Activated CD4-positive, alpha-beta memory T cell treated with anti-CD3 and anti-CD28 coated beads, Interleukin-2, amount 10 ng/mL, durations not matched to agents 7 days and 5 days (primary cell): ENCODE measurements around the gene CCDC50. TPM values are rescaled to one million over a fixed set of nuclear protein-coding genes. Genes with fewer than 3 reads are reported as not detected.

Experiments used
- CTCF ChIA-PET: fragments of 350-600 bp; sonication (Branson Sonifier 250); formaldehyde crosslinking; loops from one replicate; lab custom pipeline; 2021; ENCODE audit warnings: antibody characterized with exemption, inconsistent platforms; lab: Charles Lee
- POLR2A ChIA-PET: fragments of 350-600 bp; sonication (Branson Sonifier 250); formaldehyde crosslinking; loops from one replicate; lab custom pipeline; 2021; ENCODE audit warnings: antibody characterized with exemption; lab: Charles Lee
- DNase-seq: peaks from one replicate; pipeline ENCODE4 v3.0.0-alpha.2; 2020
- H3K27ac Mint-ChIP-seq: one replicate; pipeline ENCODE4 v1.8.0; 2021; ENCODE audit warnings: mild to moderate bottlenecking, mixed read lengths
- H3K27me3 Mint-ChIP-seq: one replicate; pipeline ENCODE4 v1.8.0; 2021; ENCODE audit warnings: mixed read lengths
- H3K36me3 Mint-ChIP-seq: one replicate; pipeline ENCODE4 v1.8.0; 2021; ENCODE audit warnings: low read depth, mixed read lengths
- H3K4me1 Mint-ChIP-seq: one replicate; pipeline ENCODE4 v1.8.0; 2021; ENCODE audit warnings: mixed read lengths
- H3K4me3 Mint-ChIP-seq: one replicate; pipeline ENCODE4 v1.8.0; 2021; ENCODE audit warnings: mild to moderate bottlenecking, mixed read lengths
- H3K9me3 Mint-ChIP-seq: one replicate; pipeline ENCODE4 v1.8.0; 2021; ENCODE audit warnings: mixed read lengths
- total RNA-seq, 2 experiments: library from RNA; stranded (reverse); gene quantifications; one replicate each; pipeline ENCODE4 v1.2.3, GENCODE V29; 2021

Gene CCDC50, protein sequence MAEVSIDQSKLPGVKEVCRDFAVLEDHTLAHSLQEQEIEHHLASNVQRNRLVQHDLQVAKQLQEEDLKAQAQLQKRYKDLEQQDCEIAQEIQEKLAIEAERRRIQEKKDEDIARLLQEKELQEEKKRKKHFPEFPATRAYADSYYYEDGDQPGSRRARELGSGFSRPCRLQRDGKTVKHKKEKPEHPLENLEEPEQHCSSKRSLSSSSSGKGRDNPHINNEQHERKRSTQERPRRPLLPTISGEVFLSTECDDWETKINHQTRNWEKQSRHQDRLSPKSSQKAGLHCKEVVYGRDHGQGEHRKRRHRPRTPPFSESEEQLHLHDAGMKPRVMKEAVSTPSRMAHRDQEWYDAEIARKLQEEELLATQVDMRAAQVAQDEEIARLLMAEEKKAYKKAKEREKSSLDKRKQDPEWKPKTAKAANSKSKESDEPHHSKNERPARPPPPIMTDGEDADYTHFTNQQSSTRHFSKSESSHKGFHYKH
- 10 to 100 TPM; 15.5 to 17.0 TPM for total RNA-seq

GRCh38 chr3:191328962-191329653, at the start of gene CCDC50:
CCDC50 (plus strand) TSS chr3:191329394; CDS start chr3:191329675, 281 bp downstream.
- peak within 1 kb of the TSS; percentile 72 for H3K4me3 Mint-ChIP-seq
- peaks cover 15% of the 10 kb centered on the region for H3K27me3 Mint-ChIP-seq
- ChIA-PET POLR2A (interaction anchor here (0.9 to 1.2 kb wide), 3 partner anchors 29 to 49 kb away, joined by 3 read pairs; no protein-coding TSS in a partner anchor), CTCF (interaction anchor here (1.0 kb wide), 1 partner anchor 39 kb away, joined by 3 read pairs; no protein-coding TSS in a partner anchor)
- H3K27ac Mint-ChIP-seq: peak within 1 kb of the TSS; percentile 54
- DNase-seq: peak; percentile 58
- peaks cover 21% of the 10 kb centered on the region for H3K4me1 Mint-ChIP-seq
- H3K9me3 Mint-ChIP-seq: no peaks in the 10 kb centered on the region
- H3K36me3 Mint-ChIP-seq: no peaks in the 10 kb centered on the region

DNA sequence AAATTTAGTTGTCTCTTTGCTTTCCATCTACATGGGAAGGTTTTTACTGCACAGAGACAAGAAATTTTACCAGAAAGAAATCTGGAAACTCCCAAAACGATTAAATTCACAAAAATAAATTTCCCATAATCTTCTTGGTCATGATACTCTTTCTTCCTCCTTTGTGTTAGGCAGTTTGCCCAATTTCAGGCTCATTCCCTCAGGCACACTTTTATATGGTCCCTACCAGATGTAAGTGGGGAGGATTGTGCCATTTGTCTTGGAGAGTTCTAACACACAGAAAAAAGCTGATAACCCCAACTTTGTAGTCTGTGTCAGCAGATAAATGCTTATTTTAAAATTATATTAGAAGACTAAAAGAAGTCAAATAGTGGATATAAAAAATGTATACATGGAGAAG, 49.1 kb upstream of the CCDC50 start:
- no peak for DNase-seq
- H3K4me3 Mint-ChIP-seq: no peak overlapping the region
- H3K4me1 Mint-ChIP-seq: no peaks in the 10 kb centered on the region
- no peaks in the 10 kb centered on the region for H3K36me3 Mint-ChIP-seq
- no peak overlapping the region for H3K27ac Mint-ChIP-seq
- H3K9me3 Mint-ChIP-seq: no peaks in the 10 kb centered on the region
- CTCF ChIA-PET: no interaction called here
- POLR2A ChIA-PET: no interaction called here
- H3K27me3 Mint-ChIP-seq: no peaks in the 10 kb centered on the region

DNA sequence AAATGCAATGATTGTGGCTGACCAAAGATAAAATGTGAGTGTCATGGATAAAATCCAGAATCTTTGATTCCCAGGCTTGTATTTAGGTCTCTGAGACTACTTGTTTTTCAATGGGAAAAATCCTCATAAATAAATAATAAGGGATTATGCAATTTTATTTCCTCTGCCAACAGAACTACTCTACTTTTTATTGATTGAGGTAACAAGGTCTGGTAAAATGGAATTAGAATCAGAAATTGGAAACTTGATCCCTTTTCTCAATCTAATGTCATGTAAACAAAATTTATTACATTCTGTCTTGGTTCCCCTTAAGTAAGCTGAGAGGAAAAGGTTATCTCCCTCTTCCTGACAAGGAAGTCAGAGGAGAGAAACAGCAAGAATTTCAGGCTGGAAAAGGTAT, 48.3 kb upstream of the CCDC50 start:
- H3K27ac Mint-ChIP-seq: no peak overlapping the region
- no peaks in the 10 kb centered on the region for H3K36me3 Mint-ChIP-seq
- H3K9me3 Mint-ChIP-seq: no peaks in the 10 kb centered on the region
- ChIA-PET CTCF (no interaction called here), POLR2A (no interaction called here)
- no peaks in the 10 kb centered on the region for H3K4me1 Mint-ChIP-seq
- DNase-seq: no peak
- no peaks in the 10 kb centered on the region for H3K27me3 Mint-ChIP-seq
- H3K4me3 Mint-ChIP-seq: no peak overlapping the region

DNA sequence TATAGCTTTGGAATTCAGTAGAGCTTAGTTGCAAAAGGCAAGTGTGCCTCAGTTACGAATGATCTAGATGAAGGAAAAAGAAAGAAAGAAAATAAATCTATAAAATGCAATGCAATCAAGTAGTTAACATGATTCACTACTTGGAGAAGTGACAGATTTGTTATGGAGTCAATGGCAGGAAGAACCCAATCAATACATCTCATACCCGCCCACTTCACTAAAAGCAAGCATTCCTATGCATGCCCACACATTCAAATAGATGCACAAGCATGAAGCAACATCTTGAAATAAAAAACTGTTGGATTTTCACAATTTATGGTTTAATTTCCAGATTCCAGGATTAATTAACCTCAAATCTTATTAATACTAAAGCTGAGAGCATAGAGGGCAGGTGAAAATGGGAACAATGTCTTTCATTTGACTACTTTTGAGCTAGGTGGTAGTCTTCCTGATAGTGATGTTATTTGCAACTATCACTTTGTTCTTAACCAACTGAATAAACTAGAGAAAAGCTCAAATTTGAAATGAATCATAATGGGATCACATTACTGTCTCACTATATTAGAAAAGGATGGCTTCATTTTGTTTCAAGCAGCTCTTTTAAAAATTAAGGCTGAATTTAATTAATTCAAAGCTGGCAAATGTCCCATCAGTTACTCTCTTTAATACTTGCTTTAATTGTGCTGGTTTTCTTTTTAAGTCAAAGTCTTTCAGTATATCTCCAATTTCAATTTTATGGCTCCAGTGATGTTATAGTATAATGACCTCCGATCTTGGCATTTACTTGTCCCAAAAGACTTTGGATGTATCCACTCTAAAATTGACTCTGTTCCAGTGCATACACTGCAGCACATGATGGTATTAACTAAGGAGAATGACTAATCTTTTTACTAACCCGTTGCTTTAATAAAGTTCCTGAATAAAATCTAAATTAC, 46.7 kb upstream of the CCDC50 start:
- CTCF ChIA-PET: no interaction called here
- H3K4me3 Mint-ChIP-seq: no peak overlapping the region
- H3K9me3 Mint-ChIP-seq: no peaks in the 10 kb centered on the region
- H3K27ac Mint-ChIP-seq: no peak overlapping the region
- POLR2A ChIA-PET: no interaction called here
- DNase-seq: no peak
- no peaks in the 10 kb centered on the region for H3K27me3 Mint-ChIP-seq
- H3K36me3 Mint-ChIP-seq: no peaks in the 10 kb centered on the region
- H3K4me1 Mint-ChIP-seq: no peaks in the 10 kb centered on the region

GRCh38 chr3:191283400-191283799, 45.8 kb upstream of the CCDC50 start:
- Mint-ChIP-seq H3K36me3 (no peaks in the 10 kb centered on the region), H3K27me3 (no peaks in the 10 kb centered on the region), H3K4me1 (no peaks in the 10 kb centered on the region), H3K27ac (no peak overlapping the region), H3K4me3 (no peak overlapping the region), H3K9me3 (no peaks in the 10 kb centered on the region)
- DNase-seq: no peak
- ChIA-PET CTCF (no interaction called here), POLR2A (no interaction called here)

- Mint-ChIP-seq H3K4me1 (peaks cover 3% of the 10 kb centered on the region), H3K27ac (no peak overlapping the region), H3K4me3 (peak overlapping the region; percentile 9), H3K36me3 (no peaks in the 10 kb centered on the region), H3K27me3 (no peaks in the 10 kb centered on the region), H3K9me3 (no peaks in the 10 kb centered on the region)
- ChIA-PET POLR2A (interaction anchor here (0.6 kb wide), 1 partner anchor 40 kb away, joined by 3 read pairs; the partner anchor contains the start of gene UTS2B), CTCF (interaction anchor here (1.0 kb wide), 1 partner anchor 38 kb away, joined by 3 read pairs; no protein-coding TSS in a partner anchor)
- no peak for DNase-seq
Observed at GRCh38 chr3:191290311-191291025, 38.7 kb upstream of the CCDC50 start.

DNA sequence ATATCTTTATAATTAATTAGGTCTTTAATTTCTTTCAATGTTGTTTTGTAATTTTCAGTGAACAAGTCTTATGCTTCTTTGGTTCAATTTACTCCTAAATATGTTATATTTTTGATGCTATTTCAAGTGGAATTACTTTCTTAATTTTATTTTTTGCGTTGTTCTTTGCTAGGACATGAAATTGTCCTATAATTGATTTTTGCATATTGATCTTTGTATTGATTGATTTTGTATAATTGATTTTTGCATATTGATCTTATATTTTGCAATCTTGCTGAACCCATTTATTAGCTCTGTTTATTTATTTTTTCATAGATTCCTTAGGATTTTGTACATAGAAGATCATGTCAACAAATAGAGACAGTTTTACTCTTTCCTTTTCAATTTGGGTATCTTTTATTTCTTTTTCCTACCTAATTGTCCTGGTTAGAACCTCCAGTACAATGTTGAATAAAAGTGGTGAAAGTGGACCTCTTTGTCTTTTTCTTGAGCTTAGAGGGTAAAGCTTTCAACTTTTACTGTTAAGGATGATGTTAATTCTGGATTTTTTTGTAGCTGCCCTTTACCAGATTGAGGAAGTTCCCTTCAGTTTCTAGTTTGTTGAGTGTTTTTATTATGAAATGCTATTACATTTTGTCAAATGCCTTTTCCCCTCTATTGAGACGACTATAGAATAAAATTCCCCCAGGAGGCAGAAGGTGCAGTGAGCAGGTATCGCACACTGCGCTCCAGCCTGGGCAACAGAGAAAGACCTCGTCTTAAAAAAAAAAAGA, 36.8 kb upstream of the CCDC50 start:
- Mint-ChIP-seq H3K36me3 (no peaks in the 10 kb centered on the region), H3K27me3 (no peaks in the 10 kb centered on the region), H3K27ac (no peak overlapping the region), H3K4me3 (no peak overlapping the region), H3K9me3 (no peaks in the 10 kb centered on the region), H3K4me1 (peaks cover 3% of the 10 kb centered on the region)
- POLR2A ChIA-PET: interaction anchor here (1.1 kb wide), 1 partner anchor 37 kb away, joined by 3 read pairs; the partner anchor contains the start of gene CCDC50
- no peak for DNase-seq
- CTCF ChIA-PET: no interaction called here

- Mint-ChIP-seq H3K4me3 (no peak overlapping the region), H3K9me3 (no peaks in the 10 kb centered on the region), H3K27me3 (no peaks in the 10 kb centered on the region), H3K27ac (no peak overlapping the region), H3K36me3 (no peaks in the 10 kb centered on the region), H3K4me1 (peaks cover 3% of the 10 kb centered on the region)
- no peak for DNase-seq
- ChIA-PET POLR2A (no interaction called here), CTCF (no interaction called here)
Observed at GRCh38 chr3:191294291-191294690, 34.9 kb upstream of the CCDC50 start.

GRCh38 chr3:191296041-191296541, 33.1 kb upstream of the CCDC50 start:
- no peaks in the 10 kb centered on the region for H3K36me3 Mint-ChIP-seq

DNA sequence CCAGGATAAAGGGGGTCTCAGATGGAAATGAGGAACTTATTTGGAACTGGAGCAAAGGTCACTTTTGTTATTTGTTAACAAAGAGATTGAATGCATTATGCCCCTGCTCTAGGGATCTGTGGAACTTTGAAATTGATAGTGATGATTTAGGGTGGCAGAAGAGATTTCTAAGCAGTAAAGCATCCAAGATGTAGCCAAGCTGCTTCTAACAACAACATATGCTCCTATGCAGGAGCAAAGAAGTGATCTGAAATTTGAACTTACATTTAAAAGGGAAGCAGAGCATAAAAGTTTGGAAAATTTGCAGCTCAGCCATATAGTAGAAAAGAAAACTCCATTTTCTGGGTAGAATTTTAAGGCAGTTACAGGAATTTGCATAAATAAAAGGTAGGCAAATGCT, 30.3 kb upstream of the CCDC50 start:
- ChIA-PET CTCF (no interaction called here), POLR2A (no interaction called here)
- Mint-ChIP-seq H3K4me3 (no peak overlapping the region), H3K27ac (no peak overlapping the region), H3K4me1 (no peaks in the 10 kb centered on the region), H3K9me3 (no peaks in the 10 kb centered on the region), H3K27me3 (no peaks in the 10 kb centered on the region), H3K36me3 (no peaks in the 10 kb centered on the region)
- no peak for DNase-seq

More at GRCh38 chr3:191296041-191296541, 33.1 kb upstream of the CCDC50 start:
- Mint-ChIP-seq H3K4me3 (no peak overlapping the region), H3K27ac (no peak overlapping the region), H3K4me1 (no peaks in the 10 kb centered on the region), H3K27me3 (no peaks in the 10 kb centered on the region), H3K9me3 (no peaks in the 10 kb centered on the region)
- ChIA-PET CTCF (no interaction called here), POLR2A (no interaction called here)
- DNase-seq: no peak

GRCh38 chr3:191300422-191300821, 28.8 kb upstream of the CCDC50 start:
- Mint-ChIP-seq H3K9me3 (no peaks in the 10 kb centered on the region), H3K4me1 (no peaks in the 10 kb centered on the region), H3K36me3 (no peaks in the 10 kb centered on the region), H3K27me3 (no peaks in the 10 kb centered on the region), H3K27ac (no peak overlapping the region), H3K4me3 (no peak overlapping the region)
- DNase-seq: no peak
- ChIA-PET POLR2A (no interaction called here), CTCF (no interaction called here)
